ENCODE data around the gene DSN1. TPM values are rescaled to one million over a fixed set of nuclear protein-coding genes. Genes with fewer than 3 reads are reported as not detected.

The DSN1 gene
- total and polyA plus RNA-seq, 2 experiments from 2014 or later = 19.4 to 26.4 TPM

DNA sequence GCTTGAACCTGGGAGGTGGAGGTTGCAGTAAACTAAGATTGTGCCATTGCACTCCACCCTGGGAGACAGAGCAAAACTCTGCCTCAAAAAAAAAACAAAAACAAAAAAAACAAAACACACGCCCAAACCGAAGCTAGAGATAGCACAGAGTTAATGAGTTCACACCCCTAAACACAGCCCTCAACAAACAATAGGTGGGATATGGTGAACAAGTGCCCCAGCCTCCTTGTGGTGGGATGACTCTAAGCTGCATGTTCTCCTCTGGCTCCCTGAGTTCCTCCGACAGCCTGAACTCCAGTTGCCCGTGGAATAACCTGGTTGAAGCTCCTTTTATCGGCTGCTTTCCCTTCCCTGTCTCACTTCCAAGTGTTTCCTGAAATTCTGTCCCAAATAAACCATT lies 22.1 kb upstream of the DSN1 start:
- Histone ChIP-seq H3K4me1 (ENCODE audit: insufficient read depth) (no peaks in the 10 kb centered on the region), H3K36me3 (ENCODE audit: insufficient read depth) (peaks cover 8% of the 10 kb centered on the region), H3K9me2 (ENCODE audit: insufficient read depth) (no peaks in the 10 kb centered on the region), H3F3A (replicated peaks; ENCODE audit: low read depth) (no peaks in the 10 kb centered on the region), H3K4me3 (no peak overlapping the region), H2AFZ (no peak overlapping the region), H3K4me2 (no peak overlapping the region), H3K27me3 (ENCODE audit: insufficient read depth) (no peaks in the 10 kb centered on the region), H4K20me1 (replicated peaks; ENCODE audit: insufficient read depth) (no peaks in the 10 kb centered on the region), H3K79me2 (replicated peaks; ENCODE audit: insufficient read depth) (no peaks in the 10 kb centered on the region), H3K27ac (ENCODE audit: low read depth) (no peak overlapping the region)
- Mint-ChIP-seq H3K27me3 (ENCODE audit: insufficient read depth, low read depth, poor library complexity) (no peaks in the 10 kb centered on the region), H3K4me3 (no peak overlapping the region), H3K36me3 (ENCODE audit: low read depth) (peaks cover 58% of the 10 kb centered on the region), H3K4me1 (no peaks in the 10 kb centered on the region; the same call in 2 of the 3 replicates), H3K9me3 (no peaks in the 10 kb centered on the region), H3K27ac (no peak overlapping the region)
- DNase-seq (ENCODE audit: low spot score) = no peak
- no peak for ATAC-seq
- TF ChIP-seq EZH2phosphoT487 (IDR thresholded peaks at IDR 0.05; ENCODE audit: unreplicated experiment) (no peak), JUNB (IDR thresholded peaks at IDR 0.05; ENCODE audit: unreplicated experiment) (no peak), STAT1 (IDR thresholded peaks at IDR 0.05; ENCODE audit: unreplicated experiment) (no peak), ZNF114 (CRISPR knock-in tag; IDR thresholded peaks at IDR 0.05) (no peak), CREB1 (CRISPR knock-in tag; IDR thresholded peaks at IDR 0.05; ENCODE audit: low read depth) (no peak), NANOG (IDR thresholded peaks at IDR 0.05; ENCODE audit: borderline replicate concordance) (no peak), POLR2AphosphoS5 (IDR thresholded peaks at IDR 0.05; ENCODE audit: low read depth) (no peak), EZH2 (IDR thresholded peaks at IDR 0.05; ENCODE audit: low read depth, unreplicated experiment) (no peak), ZNF331 (CRISPR knock-in tag; IDR thresholded peaks at IDR 0.05; ENCODE audit: low read depth) (no peak)
- TF ChIP-seq, protein P1, sequence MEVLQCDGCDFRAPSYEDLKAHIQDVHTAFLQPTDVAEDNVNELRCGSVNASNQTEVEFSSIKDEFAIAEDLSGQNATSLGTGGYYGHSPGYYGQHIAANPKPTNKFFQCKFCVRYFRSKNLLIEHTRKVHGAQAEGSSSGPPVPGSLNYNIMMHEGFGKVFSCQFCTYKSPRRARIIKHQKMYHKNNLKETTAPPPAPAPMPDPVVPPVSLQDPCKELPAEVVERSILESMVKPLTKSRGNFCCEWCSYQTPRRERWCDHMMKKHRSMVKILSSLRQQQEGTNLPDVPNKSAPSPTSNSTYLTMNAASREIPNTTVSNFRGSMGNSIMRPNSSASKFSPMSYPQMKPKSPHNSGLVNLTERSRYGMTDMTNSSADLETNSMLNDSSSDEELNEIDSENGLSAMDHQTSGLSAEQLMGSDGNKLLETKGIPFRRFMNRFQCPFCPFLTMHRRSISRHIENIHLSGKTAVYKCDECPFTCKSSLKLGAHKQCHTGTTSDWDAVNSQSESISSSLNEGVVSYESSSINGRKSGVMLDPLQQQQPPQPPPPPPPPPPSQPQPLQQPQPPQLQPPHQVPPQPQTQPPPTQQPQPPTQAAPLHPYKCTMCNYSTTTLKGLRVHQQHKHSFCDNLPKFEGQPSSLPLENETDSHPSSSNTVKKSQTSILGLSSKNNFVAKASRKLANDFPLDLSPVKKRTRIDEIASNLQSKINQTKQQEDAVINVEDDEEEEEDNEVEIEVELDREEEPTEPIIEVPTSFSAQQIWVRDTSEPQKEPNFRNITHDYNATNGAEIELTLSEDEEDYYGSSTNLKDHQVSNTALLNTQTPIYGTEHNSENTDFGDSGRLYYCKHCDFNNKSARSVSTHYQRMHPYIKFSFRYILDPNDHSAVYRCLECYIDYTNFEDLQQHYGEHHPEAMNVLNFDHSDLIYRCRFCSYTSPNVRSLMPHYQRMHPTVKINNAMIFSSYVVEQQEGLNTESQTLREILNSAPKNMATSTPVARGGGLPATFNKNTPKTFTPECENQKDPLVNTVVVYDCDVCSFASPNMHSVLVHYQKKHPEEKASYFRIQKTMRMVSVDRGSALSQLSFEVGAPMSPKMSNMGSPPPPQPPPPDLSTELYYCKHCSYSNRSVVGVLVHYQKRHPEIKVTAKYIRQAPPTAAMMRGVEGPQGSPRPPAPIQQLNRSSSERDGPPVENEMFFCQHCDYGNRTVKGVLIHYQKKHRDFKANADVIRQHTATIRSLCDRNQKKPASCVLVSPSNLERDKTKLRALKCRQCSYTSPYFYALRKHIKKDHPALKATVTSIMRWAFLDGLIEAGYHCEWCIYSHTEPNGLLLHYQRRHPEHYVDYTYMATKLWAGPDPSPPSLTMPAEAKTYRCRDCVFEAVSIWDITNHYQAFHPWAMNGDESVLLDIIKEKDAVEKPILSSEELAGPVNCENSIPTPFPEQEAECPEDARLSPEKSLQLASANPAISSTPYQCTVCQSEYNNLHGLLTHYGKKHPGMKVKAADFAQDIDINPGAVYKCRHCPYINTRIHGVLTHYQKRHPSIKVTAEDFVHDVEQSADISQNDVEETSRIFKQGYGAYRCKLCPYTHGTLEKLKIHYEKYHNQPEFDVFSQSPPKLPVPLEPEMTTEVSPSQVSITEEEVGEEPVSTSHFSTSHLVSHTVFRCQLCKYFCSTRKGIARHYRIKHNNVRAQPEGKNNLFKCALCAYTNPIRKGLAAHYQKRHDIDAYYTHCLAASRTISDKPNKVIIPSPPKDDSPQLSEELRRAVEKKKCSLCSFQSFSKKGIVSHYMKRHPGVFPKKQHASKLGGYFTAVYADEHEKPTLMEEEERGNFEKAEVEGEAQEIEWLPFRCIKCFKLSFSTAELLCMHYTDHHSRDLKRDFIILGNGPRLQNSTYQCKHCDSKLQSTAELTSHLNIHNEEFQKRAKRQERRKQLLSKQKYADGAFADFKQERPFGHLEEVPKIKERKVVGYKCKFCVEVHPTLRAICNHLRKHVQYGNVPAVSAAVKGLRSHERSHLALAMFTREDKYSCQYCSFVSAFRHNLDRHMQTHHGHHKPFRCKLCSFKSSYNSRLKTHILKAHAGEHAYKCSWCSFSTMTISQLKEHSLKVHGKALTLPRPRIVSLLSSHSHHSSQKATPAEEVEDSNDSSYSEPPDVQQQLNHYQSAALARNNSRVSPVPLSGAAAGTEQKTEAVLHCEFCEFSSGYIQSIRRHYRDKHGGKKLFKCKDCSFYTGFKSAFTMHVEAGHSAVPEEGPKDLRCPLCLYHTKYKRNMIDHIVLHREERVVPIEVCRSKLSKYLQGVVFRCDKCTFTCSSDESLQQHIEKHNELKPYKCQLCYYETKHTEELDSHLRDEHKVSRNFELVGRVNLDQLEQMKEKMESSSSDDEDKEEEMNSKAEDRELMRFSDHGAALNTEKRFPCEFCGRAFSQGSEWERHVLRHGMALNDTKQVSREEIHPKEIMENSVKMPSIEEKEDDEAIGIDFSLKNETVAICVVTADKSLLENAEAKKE (CRISPR knock-in tag; IDR thresholded peaks at IDR 0.05) = no peak
- TF ChIP-seq, protein P2, sequence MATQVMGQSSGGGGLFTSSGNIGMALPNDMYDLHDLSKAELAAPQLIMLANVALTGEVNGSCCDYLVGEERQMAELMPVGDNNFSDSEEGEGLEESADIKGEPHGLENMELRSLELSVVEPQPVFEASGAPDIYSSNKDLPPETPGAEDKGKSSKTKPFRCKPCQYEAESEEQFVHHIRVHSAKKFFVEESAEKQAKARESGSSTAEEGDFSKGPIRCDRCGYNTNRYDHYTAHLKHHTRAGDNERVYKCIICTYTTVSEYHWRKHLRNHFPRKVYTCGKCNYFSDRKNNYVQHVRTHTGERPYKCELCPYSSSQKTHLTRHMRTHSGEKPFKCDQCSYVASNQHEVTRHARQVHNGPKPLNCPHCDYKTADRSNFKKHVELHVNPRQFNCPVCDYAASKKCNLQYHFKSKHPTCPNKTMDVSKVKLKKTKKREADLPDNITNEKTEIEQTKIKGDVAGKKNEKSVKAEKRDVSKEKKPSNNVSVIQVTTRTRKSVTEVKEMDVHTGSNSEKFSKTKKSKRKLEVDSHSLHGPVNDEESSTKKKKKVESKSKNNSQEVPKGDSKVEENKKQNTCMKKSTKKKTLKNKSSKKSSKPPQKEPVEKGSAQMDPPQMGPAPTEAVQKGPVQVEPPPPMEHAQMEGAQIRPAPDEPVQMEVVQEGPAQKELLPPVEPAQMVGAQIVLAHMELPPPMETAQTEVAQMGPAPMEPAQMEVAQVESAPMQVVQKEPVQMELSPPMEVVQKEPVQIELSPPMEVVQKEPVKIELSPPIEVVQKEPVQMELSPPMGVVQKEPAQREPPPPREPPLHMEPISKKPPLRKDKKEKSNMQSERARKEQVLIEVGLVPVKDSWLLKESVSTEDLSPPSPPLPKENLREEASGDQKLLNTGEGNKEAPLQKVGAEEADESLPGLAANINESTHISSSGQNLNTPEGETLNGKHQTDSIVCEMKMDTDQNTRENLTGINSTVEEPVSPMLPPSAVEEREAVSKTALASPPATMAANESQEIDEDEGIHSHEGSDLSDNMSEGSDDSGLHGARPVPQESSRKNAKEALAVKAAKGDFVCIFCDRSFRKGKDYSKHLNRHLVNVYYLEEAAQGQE (IDR thresholded peaks at IDR 0.05; ENCODE audit: unreplicated experiment) = no peak
- TF ChIP-seq, protein P3, sequence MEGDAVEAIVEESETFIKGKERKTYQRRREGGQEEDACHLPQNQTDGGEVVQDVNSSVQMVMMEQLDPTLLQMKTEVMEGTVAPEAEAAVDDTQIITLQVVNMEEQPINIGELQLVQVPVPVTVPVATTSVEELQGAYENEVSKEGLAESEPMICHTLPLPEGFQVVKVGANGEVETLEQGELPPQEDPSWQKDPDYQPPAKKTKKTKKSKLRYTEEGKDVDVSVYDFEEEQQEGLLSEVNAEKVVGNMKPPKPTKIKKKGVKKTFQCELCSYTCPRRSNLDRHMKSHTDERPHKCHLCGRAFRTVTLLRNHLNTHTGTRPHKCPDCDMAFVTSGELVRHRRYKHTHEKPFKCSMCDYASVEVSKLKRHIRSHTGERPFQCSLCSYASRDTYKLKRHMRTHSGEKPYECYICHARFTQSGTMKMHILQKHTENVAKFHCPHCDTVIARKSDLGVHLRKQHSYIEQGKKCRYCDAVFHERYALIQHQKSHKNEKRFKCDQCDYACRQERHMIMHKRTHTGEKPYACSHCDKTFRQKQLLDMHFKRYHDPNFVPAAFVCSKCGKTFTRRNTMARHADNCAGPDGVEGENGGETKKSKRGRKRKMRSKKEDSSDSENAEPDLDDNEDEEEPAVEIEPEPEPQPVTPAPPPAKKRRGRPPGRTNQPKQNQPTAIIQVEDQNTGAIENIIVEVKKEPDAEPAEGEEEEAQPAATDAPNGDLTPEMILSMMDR (conservative IDR thresholded peaks at IDR 0.05; ENCODE audit: low read depth in 2 of 2) = no peak
- TF ChIP-seq, protein P4, sequence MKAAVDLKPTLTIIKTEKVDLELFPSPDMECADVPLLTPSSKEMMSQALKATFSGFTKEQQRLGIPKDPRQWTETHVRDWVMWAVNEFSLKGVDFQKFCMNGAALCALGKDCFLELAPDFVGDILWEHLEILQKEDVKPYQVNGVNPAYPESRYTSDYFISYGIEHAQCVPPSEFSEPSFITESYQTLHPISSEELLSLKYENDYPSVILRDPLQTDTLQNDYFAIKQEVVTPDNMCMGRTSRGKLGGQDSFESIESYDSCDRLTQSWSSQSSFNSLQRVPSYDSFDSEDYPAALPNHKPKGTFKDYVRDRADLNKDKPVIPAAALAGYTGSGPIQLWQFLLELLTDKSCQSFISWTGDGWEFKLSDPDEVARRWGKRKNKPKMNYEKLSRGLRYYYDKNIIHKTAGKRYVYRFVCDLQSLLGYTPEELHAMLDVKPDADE (IDR thresholded peaks at IDR 0.05) = no peak
